CD14-positive monocyte (primary cell): ENCODE measurements around the gene PLOD1. TPM values are rescaled to one million over a fixed set of nuclear protein-coding genes. Genes with fewer than 3 reads are reported as not detected.

Source experiments
- DNase-seq, 3 donors: peaks; one replicate each; pipeline ENCODE4 v3.0.0-alpha.2; 2011 to 2022
- H2AFZ ChIP-seq: 2 replicates; pipeline ENCODE4 v1.6.0; 2012; ENCODE audit warnings: mild to moderate bottlenecking, low read depth, low read length, inconsistent platforms; ENCODE audit not compliant: insufficient read depth, poor library complexity, severe bottlenecking
- H3K27ac ChIP-seq, 2 donors: 1 replicate in 1 of 2; 2 replicates in 1 of 2; pipeline ENCODE4 v1.5.1; 2012 to 2013; ENCODE audit warnings: low read length in 2 of 2, control low read depth in 1 of 2, inconsistent platforms in 1 of 2, low read depth in 1 of 2, mild to moderate bottlenecking in 1 of 2
- H3K27me3 ChIP-seq, 2 donors: one replicate each; pipeline versions ENCODE4 v1.6.0 to v1.6.1; 2011 to 2013; ENCODE audit warnings: low read length in 2 of 2; ENCODE audit not compliant: control insufficient read depth in 2 of 2, insufficient read depth in 2 of 2
- H3K36me3 ChIP-seq, 2 donors: replicated peaks in 1 of 2; 1 replicate in 1 of 2; 2 replicates in 1 of 2; pipeline versions ENCODE4 v1.5.1 to v1.6.1; 2012 to 2013; ENCODE audit warnings: low read length in 2 of 2, control low read depth in 1 of 2, inconsistent platforms in 1 of 2, mild to moderate bottlenecking in 1 of 2; ENCODE audit not compliant: insufficient read depth in 2 of 2, control insufficient read depth in 1 of 2
- H3K4me1 ChIP-seq, 2 donors: 1 replicate in 1 of 2; 2 replicates in 1 of 2; pipeline versions ENCODE4 v1.5.1 to v1.6.1; 2012 to 2013; ENCODE audit warnings: low read length in 2 of 2, control low read depth in 1 of 2, inconsistent platforms in 1 of 2, mild to moderate bottlenecking in 1 of 2, moderate library complexity in 1 of 2; ENCODE audit not compliant: insufficient read depth in 2 of 2, control insufficient read depth in 1 of 2
- H3K4me2 ChIP-seq: replicated peaks from 2 replicates; pipeline ENCODE3; 2012; ENCODE audit warnings: low read length, moderate library complexity, mild to moderate bottlenecking; ENCODE audit not compliant: poor library complexity, severe bottlenecking; ENCODE audit errors: extremely low read depth
- H3K4me3 ChIP-seq, 3 experiments: fragments of 200-600 bp in 1 of 3; sonication (generic) in 1 of 3; replicated peaks in 1 of 3; 1 replicate in 2 of 3; 2 replicates in 1 of 3; pipeline ENCODE4 v1.5.1; 2011 to 2013; ENCODE audit warnings: low read length in 3 of 3, mild to moderate bottlenecking in 3 of 3, control low read depth in 2 of 3, low read depth in 2 of 3, inconsistent platforms in 1 of 3, moderate library complexity in 1 of 3
- H3K79me2 ChIP-seq: 2 replicates; pipeline ENCODE4 v1.6.0; 2012; ENCODE audit warnings: mild to moderate bottlenecking, control low read depth, inconsistent platforms, low read length, moderate library complexity; ENCODE audit not compliant: insufficient read depth
- H3K9ac ChIP-seq: 2 replicates; pipeline ENCODE4 v1.6.0; 2017; ENCODE audit warnings: low read length, mild to moderate bottlenecking; ENCODE audit not compliant: insufficient read depth, poor library complexity, severe bottlenecking
- H3K9me3 ChIP-seq, 2 donors: replicated peaks in 1 of 2; 1 replicate in 1 of 2; 2 replicates in 1 of 2; pipeline versions ENCODE4 v1.5.1 to v1.6.1; 2012 to 2013; ENCODE audit warnings: low read length in 2 of 2, control low read depth in 1 of 2; ENCODE audit not compliant: control insufficient read depth in 1 of 2, insufficient read depth in 1 of 2
- H4K20me1 ChIP-seq: 2 replicates; pipeline ENCODE4 v1.6.0; 2012; ENCODE audit warnings: mild to moderate bottlenecking, low read length, control low read depth, moderate library complexity; ENCODE audit not compliant: insufficient read depth
- H3K27ac Mint-ChIP-seq, 7 donors: one replicate each; pipeline ENCODE4 v1.8.0; 2020; ENCODE audit warnings: mild to moderate bottlenecking in 7 of 7, mixed read lengths in 7 of 7, moderate library complexity in 6 of 7, inconsistent platforms in 2 of 7
- H3K27me3 Mint-ChIP-seq, 3 donors: one replicate each; pipeline ENCODE4 v1.8.0; 2021 to 2022; ENCODE audit warnings: low read depth in 3 of 3, mild to moderate bottlenecking in 3 of 3, mixed read lengths in 3 of 3, moderate library complexity in 3 of 3, inconsistent platforms in 1 of 3
- H3K36me3 Mint-ChIP-seq, 2 donors: one replicate each; pipeline ENCODE4 v1.8.0; 2020; ENCODE audit warnings: mixed read lengths in 2 of 2, inconsistent platforms in 1 of 2, mild to moderate bottlenecking in 1 of 2
- H3K4me1 Mint-ChIP-seq: one replicate; pipeline ENCODE4 v1.8.0; 2020; ENCODE audit warnings: mild to moderate bottlenecking, mixed read lengths
- H3K4me3 Mint-ChIP-seq, 2 donors: one replicate each; pipeline ENCODE4 v1.8.0; 2020; ENCODE audit warnings: mild to moderate bottlenecking in 2 of 2, mixed read lengths in 2 of 2, moderate library complexity in 1 of 2
- H3K9me3 Mint-ChIP-seq, 7 donors: one replicate each; pipeline ENCODE4 v1.8.0; 2020 to 2022; ENCODE audit warnings: mixed read lengths in 7 of 7, mild to moderate bottlenecking in 6 of 7, moderate library complexity in 6 of 7, inconsistent platforms in 2 of 7
- WGBS: methylation state at CpG from one replicate; pipeline ENCODE4 v1.1.5; 2013; ENCODE audit warnings: missing lambda C conversion rate; ENCODE audit not compliant: insufficient coverage; 5-methylcytosine and 5-hydroxymethylcytosine counted together
- intact Hi-C, 2 donors: fragments of 100-400 bp; cut with micrococcal nuclease; formaldehyde crosslinking; loops; one replicate each; pipeline versions ENCODE4 v1.15.0 to v1.15.1; 2023
- polyA plus RNA-seq, 3 donors: library from polyadenylated mRNA; depleted of rRNA in 1 of 3; unstranded in 2 of 3; stranded (reverse) in 1 of 3; fragments of 300-500 nt in 2 of 3; fragments of >200 nt in 1 of 3; fragmentation: Illumina TruSeq in 2 of 3; gene quantifications; 1 replicate in 2 of 3; 2 replicates in 1 of 3; pipeline ENCODE4 v1.2.3, GENCODE V29; 2012 to 2021
- TF ChIP-seq, protein P1 (sequence below): fragments of 200-600 bp; IDR thresholded peaks from one replicate; pipeline ENCODE4 v1.8.0; 2022; ENCODE audit warnings: antibody characterized with exemption, mild to moderate bottlenecking

The PLOD1 gene
- polyA plus RNA-seq, 3 donors: 44.5 to 53.4 (median 53.1) TPM

DNA sequence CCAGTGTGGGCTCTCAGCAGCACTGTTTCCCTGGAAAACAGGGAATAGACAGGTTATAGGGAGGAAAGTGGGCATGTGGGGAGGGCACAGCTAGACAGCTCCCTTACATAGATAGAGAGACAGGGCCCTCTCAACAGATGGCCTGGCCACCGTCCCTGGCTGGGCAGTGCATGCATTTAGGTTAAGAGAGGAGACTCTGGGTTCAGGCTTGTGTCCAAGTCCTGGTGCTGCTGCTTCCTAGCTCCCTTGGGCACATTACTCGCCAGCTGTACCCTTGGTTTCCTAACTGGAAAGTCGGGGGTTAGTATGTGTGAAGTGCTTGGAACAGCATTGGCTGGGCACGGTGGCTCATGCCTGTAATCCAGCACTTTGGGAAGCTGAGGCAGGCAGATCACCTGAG is 9.1 kb downstream of the PLOD1 start:
- H3K27me3 Mint-ChIP-seq: peaks cover 0 to 1% (median 0%) of the 10 kb centered on the region in 3 donors
- no CpG with 5 or more reads among the region's 4 CpGs for WGBS
- intact Hi-C loops: no loop called here

DNA sequence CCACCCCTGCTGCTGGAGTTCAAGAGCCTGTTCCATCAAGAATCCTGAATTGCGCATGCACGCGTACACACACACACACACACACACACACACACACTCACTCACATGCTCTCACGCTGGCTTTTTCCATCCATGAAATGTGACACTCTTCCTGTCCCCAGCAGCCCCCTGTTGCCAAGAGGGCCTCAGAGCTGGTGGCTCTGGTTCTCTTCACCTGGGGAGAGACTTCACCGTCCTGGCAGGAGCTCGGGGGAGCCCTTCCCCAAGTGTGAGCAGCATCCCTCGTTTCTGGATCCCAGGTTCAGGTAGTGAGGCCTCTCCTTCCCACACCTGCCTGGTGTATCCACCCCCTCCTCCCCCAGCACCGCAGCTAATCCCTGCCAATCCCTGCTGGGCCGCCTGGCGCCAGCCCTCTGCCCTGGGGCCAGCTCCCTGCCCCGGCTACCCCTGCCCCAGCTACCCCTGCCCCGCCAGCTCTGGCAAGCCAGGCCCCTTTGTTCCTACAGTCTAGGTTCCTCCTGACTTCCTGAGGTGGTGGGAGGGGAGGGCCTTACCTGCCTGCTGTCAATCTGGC is 9.9 kb downstream of the PLOD1 start:
- H3K9me3 ChIP-seq: peaks cover 10 to 16% of the 10 kb centered on the region in 2 donors
- Mint-ChIP-seq H3K9me3 (peaks cover 13 to 27% (median 17%) of the 10 kb centered on the region in 7 donors), H3K36me3 (peaks cover 28 to 66% of the 10 kb centered on the region in 2 donors), H3K4me3 (no peak overlapping the region), H3K4me1 (peaks cover 3% of the 10 kb centered on the region), H3K27me3 (peaks cover 0 to 1% (median 0%) of the 10 kb centered on the region in 3 donors), H3K27ac (peak overlapping the region in 2 of 7 donors; percentile 53 to 65)
- H3K4me1 ChIP-seq: no peaks in the 10 kb centered on the region
- no peaks in the 10 kb centered on the region for H3K79me2 ChIP-seq
- no peak overlapping the region for H2AFZ ChIP-seq
- H3K4me2 ChIP-seq: no peak overlapping the region
- 85% methylated on average over 8 of the region's 12 CpGs for WGBS
- peaks cover 12 to 56% of the 10 kb centered on the region in 2 donors for H3K36me3 ChIP-seq
- no peak overlapping the region for H3K9ac ChIP-seq
- TF ChIP-seq, protein P1, sequence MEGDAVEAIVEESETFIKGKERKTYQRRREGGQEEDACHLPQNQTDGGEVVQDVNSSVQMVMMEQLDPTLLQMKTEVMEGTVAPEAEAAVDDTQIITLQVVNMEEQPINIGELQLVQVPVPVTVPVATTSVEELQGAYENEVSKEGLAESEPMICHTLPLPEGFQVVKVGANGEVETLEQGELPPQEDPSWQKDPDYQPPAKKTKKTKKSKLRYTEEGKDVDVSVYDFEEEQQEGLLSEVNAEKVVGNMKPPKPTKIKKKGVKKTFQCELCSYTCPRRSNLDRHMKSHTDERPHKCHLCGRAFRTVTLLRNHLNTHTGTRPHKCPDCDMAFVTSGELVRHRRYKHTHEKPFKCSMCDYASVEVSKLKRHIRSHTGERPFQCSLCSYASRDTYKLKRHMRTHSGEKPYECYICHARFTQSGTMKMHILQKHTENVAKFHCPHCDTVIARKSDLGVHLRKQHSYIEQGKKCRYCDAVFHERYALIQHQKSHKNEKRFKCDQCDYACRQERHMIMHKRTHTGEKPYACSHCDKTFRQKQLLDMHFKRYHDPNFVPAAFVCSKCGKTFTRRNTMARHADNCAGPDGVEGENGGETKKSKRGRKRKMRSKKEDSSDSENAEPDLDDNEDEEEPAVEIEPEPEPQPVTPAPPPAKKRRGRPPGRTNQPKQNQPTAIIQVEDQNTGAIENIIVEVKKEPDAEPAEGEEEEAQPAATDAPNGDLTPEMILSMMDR: no peak
- peaks cover 13% of the 10 kb centered on the region for H4K20me1 ChIP-seq
- intact Hi-C loops: no loop called here
- H3K27me3 ChIP-seq: no peaks in the 10 kb centered on the region
- no peak for DNase-seq
- no peak overlapping the region for H3K27ac ChIP-seq
- no peak overlapping the region for H3K4me3 ChIP-seq

More for the DNA sequence above, 9.1 kb downstream of the PLOD1 start:
- Histone ChIP-seq H3K9me3 (peaks cover 10 to 11% of the 10 kb centered on the region in 2 donors), H3K4me2 (no peak overlapping the region), H3K27ac (no peak overlapping the region), H3K4me3 (no peak overlapping the region), H4K20me1 (peaks cover 19% of the 10 kb centered on the region), H3K36me3 (peaks cover 12 to 49% of the 10 kb centered on the region in 2 donors), H3K4me1 (no peaks in the 10 kb centered on the region), H3K27me3 (no peaks in the 10 kb centered on the region), H2AFZ (no peak overlapping the region), H3K9ac (no peak overlapping the region), H3K79me2 (peaks cover 5% of the 10 kb centered on the region)
- H3K9me3 Mint-ChIP-seq: peaks cover 9 to 22% (median 14%) of the 10 kb centered on the region in 7 donors
- H3K4me1 Mint-ChIP-seq: peaks cover 2% of the 10 kb centered on the region
- no peak overlapping the region for H3K27ac Mint-ChIP-seq
- TF ChIP-seq, protein P1: no peak
- H3K4me3 Mint-ChIP-seq: no peak overlapping the region
- no peak for DNase-seq
- peaks cover 24 to 70% of the 10 kb centered on the region in 2 donors for H3K36me3 Mint-ChIP-seq
